Neuronal stem cell (in vitro differentiated cells): ENCODE data around the gene HECW1.
A peak's percentile ranks its signal among the peaks of the same experiment; 100 is the strongest.

Experiments
- DNase-seq: peaks from one replicate; pipeline ENCODE4 v3.0.0-alpha.2; 2013; ENCODE audit warnings: low spot score
- H2AFZ ChIP-seq: one replicate; pipeline ENCODE4 v1.6.1; 2013; ENCODE audit warnings: mild to moderate bottlenecking, low read length, inconsistent platforms
- H2AK5ac ChIP-seq: 2 replicates; pipeline ENCODE4 v1.6.1; 2013; ENCODE audit warnings: low read depth, mild to moderate bottlenecking, inconsistent platforms, low read length, moderate library complexity, mixed read lengths
- H2BK120ac ChIP-seq: 2 replicates; pipeline ENCODE4 v1.6.1; 2013; ENCODE audit warnings: low read depth, mild to moderate bottlenecking, inconsistent platforms, low read length, moderate library complexity, mixed read lengths
- H2BK12ac ChIP-seq: one replicate; pipeline ENCODE4 v1.6.1; 2013; ENCODE audit warnings: low read length, inconsistent platforms
- H2BK15ac ChIP-seq: 2 replicates; pipeline ENCODE4 v1.6.1; 2013; ENCODE audit warnings: mild to moderate bottlenecking, low read length, inconsistent platforms, mixed read lengths
- H2BK5ac ChIP-seq: one replicate; pipeline ENCODE4 v1.6.1; 2013; ENCODE audit warnings: inconsistent platforms, mild to moderate bottlenecking, low read length, moderate library complexity
- H3K14ac ChIP-seq: one replicate; pipeline ENCODE4 v1.6.1; 2013; ENCODE audit warnings: low read length, inconsistent platforms
- H3K18ac ChIP-seq: 2 replicates; pipeline ENCODE4 v1.6.1; 2013; ENCODE audit warnings: low read length, inconsistent platforms
- H3K23ac ChIP-seq: 2 replicates; pipeline ENCODE4 v1.6.1; 2013; ENCODE audit warnings: low read depth, mild to moderate bottlenecking, mixed read lengths, low read length, inconsistent platforms; ENCODE audit not compliant: poor library complexity
- H3K27ac ChIP-seq: replicated peaks from 3 replicates; pipeline ENCODE4 v1.5.1; 2013; ENCODE audit warnings: low read length, inconsistent platforms
- H3K27me3 ChIP-seq, 3 experiments: 2 replicates each; pipeline ENCODE4 v1.6.1; 2013; ENCODE audit warnings: low read length in 3 of 3, mild to moderate bottlenecking in 2 of 3, inconsistent platforms in 1 of 3, low read depth in 1 of 3, mixed read lengths in 1 of 3, moderate library complexity in 1 of 3; ENCODE audit not compliant: control insufficient read depth in 3 of 3, insufficient read depth in 3 of 3
- H3K36me3 ChIP-seq, 2 donors: replicated peaks in 1 of 2; 2 replicates each; pipeline ENCODE4 v1.6.1; 2013; ENCODE audit warnings: low read length in 2 of 2; ENCODE audit not compliant: control insufficient read depth in 2 of 2, insufficient read depth in 2 of 2
- H3K4ac ChIP-seq: 2 replicates; pipeline ENCODE4 v1.6.1; 2013; ENCODE audit warnings: inconsistent platforms, mild to moderate bottlenecking, low read length, moderate library complexity
- H3K4me1 ChIP-seq, 2 donors: 1 replicate in 1 of 2; 2 replicates in 1 of 2; pipeline ENCODE4 v1.6.1; 2013; ENCODE audit warnings: low read length in 2 of 2, low read depth in 1 of 2; ENCODE audit not compliant: control insufficient read depth in 2 of 2, insufficient read depth in 1 of 2
- H3K4me2 ChIP-seq: one replicate; pipeline ENCODE4 v1.6.1; 2013; ENCODE audit warnings: mild to moderate bottlenecking, low read length, inconsistent platforms; ENCODE audit not compliant: insufficient read depth, poor library complexity, severe bottlenecking
- H3K4me3 ChIP-seq, 2 donors: 2 replicates each; pipeline ENCODE4 v1.5.1; 2013; ENCODE audit warnings: low read length in 2 of 2, mild to moderate bottlenecking in 2 of 2, inconsistent platforms in 1 of 2, moderate library complexity in 1 of 2
- H3K79me1 ChIP-seq: one replicate; pipeline ENCODE4 v1.6.1; 2013; ENCODE audit warnings: low read depth, mild to moderate bottlenecking, inconsistent platforms, low read length, moderate library complexity
- H3K9ac ChIP-seq: one replicate; pipeline ENCODE4 v1.6.1; 2013; ENCODE audit warnings: mild to moderate bottlenecking, low read depth, low read length, inconsistent platforms; ENCODE audit not compliant: poor library complexity
- H3K9me3 ChIP-seq, 2 donors: replicated peaks in 1 of 2; 2 replicates each; pipeline versions ENCODE3 to v1.6.1; 2013; ENCODE audit warnings: low read length in 2 of 2, mild to moderate bottlenecking in 2 of 2, inconsistent platforms in 1 of 2, low read depth in 1 of 2, mixed read lengths in 1 of 2, moderate library complexity in 1 of 2; ENCODE audit not compliant: control insufficient read depth in 2 of 2, insufficient read depth in 1 of 2
- H4K8ac ChIP-seq: one replicate; pipeline ENCODE4 v1.6.1; 2013; ENCODE audit warnings: low read depth, mild to moderate bottlenecking, inconsistent platforms, low read length, moderate library complexity
- H4K91ac ChIP-seq: one replicate; pipeline ENCODE4 v1.6.1; 2013; ENCODE audit warnings: low read length, low read depth, mild to moderate bottlenecking, inconsistent platforms; ENCODE audit not compliant: poor library complexity
- WGBS, 2 donors: extraction: QIAGEN DNeasy Blood & Tissue Kit; methylation state at CpG; one replicate each; pipeline ENCODE4 v1.1.7; 2013; ENCODE audit warnings: missing lambda C conversion rate in 2 of 2, mixed read lengths in 1 of 2; ENCODE audit not compliant: insufficient read length in 2 of 2, insufficient replicate concordance in 1 of 2; ENCODE audit errors: extremely low coverage in 2 of 2; 5-methylcytosine and 5-hydroxymethylcytosine counted together

Gene HECW1

DNA sequence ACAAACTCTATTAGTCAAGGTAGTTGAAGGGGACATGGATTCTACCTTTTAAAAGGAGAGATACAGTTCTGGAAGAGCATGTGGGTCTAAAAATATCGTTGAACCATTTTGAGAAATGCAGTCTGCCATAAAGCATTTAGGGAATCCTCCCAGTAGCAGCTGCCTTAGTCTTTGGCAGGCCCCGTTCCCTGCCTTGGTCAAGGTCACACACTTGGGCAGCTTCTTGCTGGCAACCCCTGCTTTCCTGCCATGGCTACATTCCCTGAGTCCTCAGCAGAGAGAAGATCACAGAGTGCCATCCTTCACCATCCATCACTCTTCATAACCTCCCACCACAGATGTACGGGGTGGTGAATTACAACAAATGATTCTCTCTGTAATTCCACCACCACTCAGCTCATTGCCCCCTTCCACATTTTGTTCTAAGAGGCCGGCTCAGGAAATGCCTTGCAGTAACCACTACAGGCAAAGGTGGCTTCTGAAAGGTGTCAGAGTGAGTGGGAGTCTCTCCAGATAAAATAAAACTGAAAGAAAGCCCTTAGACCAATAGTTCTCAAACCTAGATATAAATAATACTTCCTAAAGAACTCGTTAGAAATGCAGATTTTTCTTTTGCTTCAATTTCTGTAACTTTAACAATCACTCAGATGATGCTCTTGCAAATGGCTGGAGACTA, 349.0 kb downstream of the HECW1 start:
- Histone ChIP-seq H2AFZ (no peak overlapping the region), H2BK5ac (no peak overlapping the region), H3K18ac (no peak overlapping the region), H2AK5ac (no peak overlapping the region), H3K4me2 (no peak overlapping the region), H3K27me3 (no peaks in the 10 kb centered on the region), H4K91ac (no peak overlapping the region), H3K27ac (no peak overlapping the region), H3K14ac (no peak overlapping the region), H3K4me3 (no peak overlapping the region), H3K23ac (no peak overlapping the region), H2BK15ac (no peak overlapping the region), H3K4me1 (peaks cover 6 to 7% of the 10 kb centered on the region in 2 donors), H3K9me3 (no peaks in the 10 kb centered on the region), H2BK120ac (no peak overlapping the region), H3K4ac (no peak overlapping the region), H3K36me3 (no peaks in the 10 kb centered on the region), H2BK12ac (no peak overlapping the region), H3K79me1 (no peaks in the 10 kb centered on the region), H3K9ac (no peak overlapping the region), H4K8ac (no peak overlapping the region)
- no peak for DNase-seq
- WGBS, 2 donors: no CpG with 5 or more reads among the region's 5 CpGs

DNA sequence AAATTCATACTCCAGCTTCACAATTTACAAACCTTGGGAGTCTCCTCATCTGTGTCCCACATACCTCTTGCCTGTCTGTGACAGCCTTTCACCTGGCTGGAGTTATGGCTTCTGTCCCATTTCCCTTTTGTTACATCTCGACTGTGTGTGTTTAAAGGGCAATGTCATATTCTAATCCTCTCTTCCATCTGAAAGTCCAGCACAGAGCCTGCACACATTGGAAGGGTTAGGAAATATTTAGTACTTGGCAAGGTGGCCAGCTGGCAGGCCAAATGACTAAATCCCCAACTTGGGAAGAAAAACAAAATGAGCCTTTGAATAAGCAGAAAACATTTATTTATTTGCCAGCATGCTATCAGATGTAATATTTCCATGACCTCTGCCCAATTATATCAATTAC, 350.4 kb downstream of the HECW1 start:
- Histone ChIP-seq H3K4me1 (peaks cover 6 to 7% of the 10 kb centered on the region in 2 donors), H3K9ac (no peak overlapping the region)
- no CpG with 5 or more reads among the region's 1 CpG for WGBS, 2 donors

DNA sequence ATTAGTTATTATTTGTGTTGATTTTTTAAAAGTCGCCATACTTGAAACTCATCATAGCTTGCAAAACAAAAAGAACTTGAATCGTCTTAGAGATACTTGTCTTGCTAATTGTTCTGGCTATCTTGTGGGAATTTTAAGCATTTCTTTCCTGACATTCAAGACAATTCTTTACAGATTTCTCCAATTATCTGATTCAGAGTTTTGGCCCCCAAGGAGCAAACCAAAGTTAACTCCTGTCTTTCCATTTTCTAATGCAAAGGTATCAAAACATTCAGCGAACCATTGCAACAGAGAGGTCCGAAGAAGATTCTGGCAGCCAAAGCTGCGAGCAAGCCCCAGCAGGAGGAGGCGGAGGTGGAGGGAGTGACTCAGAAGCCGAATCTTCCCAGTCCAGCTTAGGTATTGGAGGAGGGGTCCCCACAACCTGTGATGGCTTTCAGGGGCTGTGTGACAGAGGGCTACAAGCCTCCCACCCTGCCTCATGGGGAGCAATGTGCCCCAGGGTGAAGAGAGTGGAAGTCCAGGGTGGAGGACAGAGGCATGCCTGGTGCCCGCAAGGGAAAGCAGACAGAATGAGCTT, 351.0 kb downstream of the HECW1 start:
- Histone ChIP-seq H2BK120ac (no peak overlapping the region), H3K14ac (no peak overlapping the region), H2BK12ac (no peak overlapping the region), H3K4me1 (peaks cover 6 to 7% of the 10 kb centered on the region in 2 donors), H3K27me3 (no peaks in the 10 kb centered on the region), H3K4me3 (no peak overlapping the region), H3K27ac (no peak overlapping the region), H2AFZ (peak overlapping the region; percentile 37), H3K4me2 (no peak overlapping the region), H3K79me1 (no peaks in the 10 kb centered on the region), H3K9me3 (no peaks in the 10 kb centered on the region), H3K4ac (peak overlapping the region; percentile 90), H2AK5ac (peak overlapping the region; percentile 60), H2BK15ac (peak overlapping the region; percentile 76), H3K18ac (peak overlapping the region; percentile 63), H4K91ac (no peak overlapping the region), H3K36me3 (no peaks in the 10 kb centered on the region), H4K8ac (no peak overlapping the region), H3K23ac (no peak overlapping the region), H3K9ac (peak overlapping the region; percentile 78), H2BK5ac (no peak overlapping the region)
- DNase-seq: no peak
- WGBS, 2 donors: no CpG with 5 or more reads among the region's 8 CpGs

More for the DNA sequence above, 350.4 kb downstream of the HECW1 start:
- no peak overlapping the region for H3K14ac ChIP-seq
- no peaks in the 10 kb centered on the region for H3K27me3 ChIP-seq
- no peak overlapping the region for H3K4me3 ChIP-seq
- H3K9me3 ChIP-seq: no peaks in the 10 kb centered on the region
- H3K27ac ChIP-seq: no peak overlapping the region
- H3K4me2 ChIP-seq: no peak overlapping the region
- no peak for DNase-seq
- no peak overlapping the region for H2BK12ac ChIP-seq
- no peak overlapping the region for H2BK15ac ChIP-seq
- no peak overlapping the region for H4K8ac ChIP-seq
- H2AFZ ChIP-seq: no peak overlapping the region
- no peak overlapping the region for H4K91ac ChIP-seq
- H2BK5ac ChIP-seq: no peak overlapping the region
- no peak overlapping the region for H2BK120ac ChIP-seq
- H3K18ac ChIP-seq: no peak overlapping the region
- H2AK5ac ChIP-seq: no peak overlapping the region
- H3K23ac ChIP-seq: no peak overlapping the region
- no peaks in the 10 kb centered on the region for H3K36me3 ChIP-seq
- H3K79me1 ChIP-seq: no peaks in the 10 kb centered on the region
- H3K4ac ChIP-seq: no peak overlapping the region

DNA sequence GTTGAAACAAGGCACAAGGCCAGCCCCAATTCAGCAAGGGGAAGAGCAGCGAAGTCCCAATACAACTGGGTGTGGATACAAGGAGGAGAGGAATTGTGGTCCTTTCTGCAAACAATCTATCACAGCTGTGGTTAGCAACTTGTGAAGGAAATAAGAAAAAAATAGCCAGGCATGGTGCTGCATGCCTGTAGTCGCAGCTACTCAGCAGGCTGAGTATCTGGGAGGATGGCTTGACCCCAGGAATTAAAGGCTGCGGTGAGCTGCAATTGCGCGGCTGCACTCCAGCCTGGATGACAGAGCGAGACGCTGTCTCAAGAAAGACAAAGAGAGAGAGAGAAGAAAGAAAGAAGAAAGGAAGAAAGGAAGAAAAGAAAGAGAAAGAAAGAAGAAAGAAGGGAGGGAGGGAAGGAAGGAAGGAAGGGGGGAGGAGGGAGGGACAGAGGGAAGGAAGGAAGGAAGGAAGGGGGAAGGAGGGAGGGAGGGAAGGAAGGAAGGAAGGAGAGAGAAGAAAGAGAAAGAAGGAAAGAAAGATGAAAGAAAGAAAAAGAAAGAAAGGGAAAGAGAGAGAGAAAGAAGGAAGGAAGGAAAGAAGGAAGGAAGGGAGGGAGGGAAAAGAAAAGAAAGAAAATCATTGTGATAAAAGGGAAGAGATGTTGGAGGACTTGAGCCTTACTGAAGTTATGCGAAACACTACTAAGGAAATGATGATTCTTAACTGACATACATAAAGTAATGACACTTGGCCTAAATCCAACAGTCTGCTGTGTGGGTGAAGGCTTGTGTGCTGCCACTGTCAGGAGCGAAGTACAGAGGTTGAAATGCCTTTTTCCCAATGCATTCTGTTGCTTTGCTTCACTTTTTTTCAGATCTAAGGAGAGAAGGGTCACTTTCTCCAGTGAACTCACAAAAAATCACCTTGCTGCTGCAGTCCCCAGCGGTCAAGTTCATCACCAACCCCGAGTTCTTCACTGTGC, 353.4 kb downstream of the HECW1 start:
- Histone ChIP-seq H4K91ac (no peak overlapping the region), H3K4me3 (no peak overlapping the region), H3K4me2 (no peak overlapping the region), H2BK12ac (no peak overlapping the region), H2AK5ac (peak overlapping the region; percentile 45), H3K14ac (peak overlapping the region; percentile 78), H3K27me3 (no peaks in the 10 kb centered on the region), H2BK15ac (no peak overlapping the region), H4K8ac (no peak overlapping the region), H3K36me3 (no peaks in the 10 kb centered on the region), H2BK120ac (no peak overlapping the region), H2BK5ac (no peak overlapping the region), H3K18ac (no peak overlapping the region), H3K23ac (peak overlapping the region; percentile 59), H3K27ac (no peak overlapping the region), H3K4me1 (peaks cover 4 to 5% of the 10 kb centered on the region in 2 donors), H2AFZ (peak overlapping the region; percentile 38), H3K4ac (no peak overlapping the region), H3K9me3 (no peaks in the 10 kb centered on the region), H3K9ac (no peak overlapping the region), H3K79me1 (no peaks in the 10 kb centered on the region)
- no peak for DNase-seq
- WGBS, 2 donors: no CpG with 5 or more reads among the region's 11 CpGs
